ENCODE measurements around the gene DNAJC30. TPM values are rescaled to one million over a fixed set of nuclear protein-coding genes. Genes with fewer than 3 reads are reported as not detected.

The DNAJC30 gene
- total and polyA plus RNA-seq, 2 donors (not counting 1 experiment from before 2014, with no cell fraction given): 6.6 to 15.5 TPM

- peak within 1 kb of the TSS; percentile 79 for H2AFZ ChIP-seq (ENCODE audit: insufficient read depth, low read depth, low read length, poor library complexity, severe bottlenecking)
- peaks cover 0 to 55% (median 21%) of the 10 kb centered on the region in 4 experiments for H3K27me3 ChIP-seq (replicated peaks in 1 of 4; ENCODE audit: control extremely low read depth in 1 of 4, control insufficient read depth in 3 of 4, insufficient read depth in 4 of 4, low read length in 3 of 4)
These were observed 15.7 kb downstream of the DNAJC30 start, which contains the start of gene VPS37D for GRCh38 chr7:73667344-73668102. Gene VPS37D, plus strand, starts transcription at chr7:73667831. Its CDS starts 128 bp downstream, at chr7:73667959.

More at GRCh38 chr7:73667344-73668102, 15.7 kb downstream of the DNAJC30 start, which contains the start of gene VPS37D:
- H3K4me1 Mint-ChIP-seq: peaks cover 8% of the 10 kb centered on the region
- H3K27me3 Mint-ChIP-seq: peaks cover 42% of the 10 kb centered on the region
- H3K9me3 Mint-ChIP-seq (ENCODE audit: insufficient read depth): peaks cover 5% of the 10 kb centered on the region
- peak within 1 kb of the TSS; percentile 70 for H3K9ac ChIP-seq (ENCODE audit: low read length)
- H3K27ac ChIP-seq (ENCODE audit: low read length in 2 of 2): no peak within 1 kb of the TSS
- H3K4me3 Mint-ChIP-seq: peak within 1 kb of the TSS; percentile 83
- ATAC-seq (ENCODE audit: low read depth): peak; percentile 94
- H4K20me1 ChIP-seq (ENCODE audit: control insufficient read depth, insufficient read depth, low read length, poor library complexity, severe bottlenecking): no peaks in the 10 kb centered on the region
- H3K27ac Mint-ChIP-seq: peak within 1 kb of the TSS; percentile 20
- no peaks in the 10 kb centered on the region for H3K79me2 ChIP-seq (ENCODE audit: control insufficient read depth, insufficient read depth, low read length)
- CTCF ChIA-PET: interaction anchor here (1.0 kb wide), 3 partner anchors 58 to 89 kb away, joined by 3 to 5 read pairs (median 3); partner anchors contain the start of gene TBL2
- peaks cover 8 to 16% of the 10 kb centered on the region in 2 donors for H3K4me1 ChIP-seq (ENCODE audit: control insufficient read depth in 2 of 2, insufficient read depth in 2 of 2, low read length in 2 of 2)
- DNase-seq: peak; percentile 94
- TF ChIP-seq CTCF (IDR thresholded peaks at IDR 0.05) (peak; percentile 73), EZH2 (IDR thresholded peaks at IDR 0.05; ENCODE audit: borderline replicate concordance, insufficient read depth, low read depth, low read length, poor library complexity, severe bottlenecking) (no peak)
- peak within 1 kb of the TSS in 4 of 5 experiments; percentile 39 to 59 (median 48) for H3K4me3 ChIP-seq (ENCODE audit: control extremely low read depth in 1 of 5, extremely low read depth in 1 of 5, insufficient read depth in 1 of 5, low read depth in 2 of 5, low read length in 4 of 5)
- intact Hi-C loops (cut with micrococcal nuclease): loop anchor here (1.0 to 2.0 kb wide), 4 partner anchors 16 to 89 kb away; partner anchors contain the start of genes ABHD11, BUD23, DNAJC30 and STX1A
- H3K4me2 ChIP-seq (replicated peaks; ENCODE audit: low read depth, low read length, poor library complexity, severe bottlenecking): peak within 1 kb of the TSS; percentile 92
- H3K9me3 ChIP-seq (ENCODE audit: control extremely low read depth in 1 of 3, control insufficient read depth in 2 of 3, insufficient read depth in 1 of 3, low read length in 2 of 3): peaks cover 0 to 7% (median 0%) of the 10 kb centered on the region in 3 donors
- 2% methylated on average over 78 of the region's 79 CpGs for WGBS (ENCODE audit: insufficient coverage)
- POLR2A ChIA-PET: interaction anchor here (0.6 to 1.1 kb wide), 3 partner anchors 36 to 72 kb away, joined by 3 to 8 read pairs (median 3); no protein-coding TSS in a partner anchor
- H3K36me3 ChIP-seq (replicated peaks in 1 of 2; ENCODE audit: control extremely low read depth in 1 of 2, control insufficient read depth in 1 of 2, extremely low read depth in 1 of 2, insufficient read depth in 2 of 2, low read length in 1 of 2): no peaks in the 10 kb centered on the region
